Measurements from ENCODE around the gene SEC24C.
"Not testable (repeated sequence)": the region's sequence is repeated elsewhere in the genome, so short reads cannot be mapped to it uniquely, and the experiment has no call there.

SEC24C gene

DNA sequence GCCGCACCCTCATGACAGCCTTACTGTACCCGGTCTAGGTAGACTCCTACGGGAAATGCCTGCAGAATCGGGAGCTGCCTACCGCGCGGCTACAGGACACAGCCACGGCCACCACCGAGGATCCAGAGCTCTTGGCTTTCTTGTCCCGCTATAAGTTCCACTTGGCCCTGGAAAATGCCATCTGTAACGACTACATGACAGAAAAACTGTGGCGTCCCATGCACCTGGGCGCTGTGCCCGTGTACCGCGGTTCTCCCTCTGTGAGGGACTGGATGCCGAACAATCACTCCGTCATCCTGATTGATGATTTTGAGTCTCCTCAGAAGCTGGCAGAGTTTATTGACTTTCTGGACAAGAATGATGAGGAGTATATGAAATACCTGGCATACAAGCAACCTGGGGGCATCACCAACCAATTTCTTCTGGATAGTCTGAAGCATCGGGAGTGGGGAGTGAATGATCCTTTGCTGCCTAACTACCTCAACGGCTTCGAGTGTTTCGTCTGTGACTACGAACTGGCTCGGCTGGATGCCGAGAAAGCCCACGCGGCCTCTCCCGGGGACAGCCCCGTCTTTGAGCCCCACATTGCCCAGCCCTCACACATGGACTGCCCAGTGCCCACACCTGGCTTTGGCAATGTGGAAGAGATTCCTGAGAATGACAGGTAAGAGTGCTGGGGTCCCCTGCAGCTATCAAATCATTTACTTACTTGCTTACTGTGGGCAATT, 29.1 kb downstream of the SEC24C start:
- DNase-seq (ENCODE audit: low spot score) = no peak

DNA sequence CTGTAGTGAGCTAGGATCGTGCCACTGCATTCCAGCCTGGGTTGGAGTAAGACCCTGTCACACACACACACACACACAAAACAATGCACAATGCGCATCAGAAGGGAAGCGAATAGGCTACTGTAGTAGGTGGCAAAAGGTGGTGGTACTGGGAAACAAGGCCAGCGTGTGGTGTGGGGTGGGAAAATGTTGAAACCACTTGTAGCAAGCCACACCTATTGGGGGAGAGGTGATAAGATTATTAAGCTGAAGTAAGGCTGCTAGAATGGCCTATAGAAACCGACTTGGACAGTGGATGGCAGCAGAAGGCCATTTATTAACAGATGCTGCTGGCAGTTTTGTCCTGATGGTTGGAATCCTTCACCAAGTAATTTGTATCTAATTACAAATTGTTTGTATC, 30.5 kb downstream of the SEC24C start:
- no peak for DNase-seq (ENCODE audit: low spot score)

DNA sequence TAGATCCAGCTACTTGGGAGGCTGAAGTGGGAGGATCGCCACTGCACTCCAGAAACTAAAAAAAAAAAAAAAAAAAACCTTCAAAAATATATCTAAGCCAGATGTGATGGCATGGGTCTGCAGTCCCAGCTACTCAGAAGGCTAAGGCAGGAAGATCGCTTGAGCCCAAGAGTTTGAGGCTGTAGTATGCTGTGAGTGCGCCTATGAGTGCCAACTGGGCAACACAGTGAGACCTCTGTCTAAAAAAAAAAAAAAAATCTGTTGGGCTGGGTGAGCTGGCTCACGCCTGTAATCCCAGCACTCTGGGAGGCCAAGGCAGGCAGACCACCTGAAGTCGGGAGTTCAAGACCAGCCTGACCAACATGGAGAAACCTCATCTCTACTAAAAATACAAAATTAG, 34.8 kb downstream of the SEC24C start:
- no peak for DNase-seq (ENCODE audit: low spot score)

DNA sequence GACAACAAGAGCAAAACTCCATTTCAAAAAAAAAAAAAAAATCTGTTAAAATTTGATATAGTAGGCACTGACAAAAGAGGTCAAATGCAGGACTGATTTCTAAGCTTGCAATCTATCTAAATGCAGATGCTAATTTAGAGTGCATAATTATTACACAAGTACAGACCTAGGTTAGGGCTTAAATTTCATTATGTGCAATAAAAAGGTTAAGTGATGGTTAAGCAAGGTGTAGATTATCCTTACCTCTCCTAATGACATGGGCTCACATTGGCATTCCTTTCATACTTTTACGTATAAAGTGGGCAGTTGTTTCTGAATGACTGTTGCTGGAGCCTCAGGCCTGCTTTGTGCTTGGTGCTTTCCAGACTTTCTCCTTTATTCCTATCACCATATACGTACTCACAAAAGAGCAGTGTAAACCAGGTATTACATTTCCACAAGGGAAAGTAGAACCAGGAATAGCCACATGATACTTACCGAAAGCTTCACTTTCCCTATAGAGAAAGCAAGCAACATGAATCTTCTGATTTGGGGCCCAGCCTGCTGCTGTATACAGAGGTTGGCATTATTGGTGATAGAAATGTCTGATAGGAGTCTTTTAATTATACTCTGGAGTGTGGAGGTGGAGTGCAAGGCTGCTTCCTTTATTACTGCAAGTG, 35.5 kb downstream of the SEC24C start:
- DNase-seq (ENCODE audit: low spot score) = no peak

DNA sequence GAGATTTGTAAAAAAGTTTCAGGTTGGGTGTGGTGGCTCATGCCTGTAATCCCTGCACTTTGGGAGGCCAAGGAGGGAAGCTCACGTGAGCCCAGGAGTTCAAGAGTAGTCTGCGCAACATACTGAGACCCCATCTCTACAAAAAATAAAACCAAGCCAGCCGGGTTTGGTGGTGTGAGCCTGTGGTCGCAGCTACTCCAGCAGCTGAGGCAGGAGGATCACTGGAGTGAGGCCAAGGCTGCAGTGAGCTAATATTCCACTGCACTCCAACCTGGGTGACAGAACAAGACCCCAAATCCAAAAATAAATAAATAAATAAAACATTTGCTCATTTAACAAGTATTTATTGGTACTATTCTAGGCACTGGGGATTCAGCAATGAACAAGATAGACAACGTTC, 36.1 kb downstream of the SEC24C start:
- DNase-seq (ENCODE audit: low spot score) = no peak

DNA sequence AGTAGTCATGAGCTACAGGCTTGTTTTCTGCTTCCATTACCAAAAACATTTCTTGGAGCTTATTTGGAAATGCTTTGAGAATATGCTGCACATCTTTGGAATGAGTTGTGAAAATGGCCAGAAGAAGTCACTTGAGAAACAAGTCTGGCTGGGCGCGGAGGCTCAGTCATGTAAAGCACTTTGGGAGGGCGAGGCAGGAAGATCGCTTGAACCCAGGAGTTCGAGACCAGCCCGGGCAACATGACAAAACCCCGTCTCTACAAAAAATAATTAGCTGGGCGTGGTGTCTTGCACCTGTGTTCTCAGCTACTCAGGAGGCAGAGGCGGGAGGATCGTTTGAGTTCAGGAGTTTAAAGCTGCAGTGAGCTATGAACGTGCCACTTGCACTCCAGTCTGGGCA, 36.8 kb downstream of the SEC24C start:
- no peak for DNase-seq (ENCODE audit: low spot score)

DNA sequence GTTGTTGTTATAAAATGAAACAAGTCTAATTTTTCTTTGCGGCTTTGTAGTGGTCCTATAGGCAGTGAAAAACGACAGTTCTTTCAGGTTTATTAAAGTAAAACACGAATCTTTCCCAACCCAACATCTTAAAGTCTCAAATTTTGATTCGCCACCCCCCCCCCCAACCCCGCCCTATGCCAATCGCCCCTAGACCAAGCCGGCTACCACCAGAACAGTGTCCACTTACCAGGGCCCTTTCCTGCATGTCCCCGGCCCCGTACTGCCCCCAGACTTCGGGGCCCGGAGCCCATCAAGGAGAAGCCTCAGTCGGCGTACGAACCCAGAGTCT, 37.3 kb downstream of the SEC24C start:
- DNase-seq (ENCODE audit: low spot score) = peak; percentile 30

DNA sequence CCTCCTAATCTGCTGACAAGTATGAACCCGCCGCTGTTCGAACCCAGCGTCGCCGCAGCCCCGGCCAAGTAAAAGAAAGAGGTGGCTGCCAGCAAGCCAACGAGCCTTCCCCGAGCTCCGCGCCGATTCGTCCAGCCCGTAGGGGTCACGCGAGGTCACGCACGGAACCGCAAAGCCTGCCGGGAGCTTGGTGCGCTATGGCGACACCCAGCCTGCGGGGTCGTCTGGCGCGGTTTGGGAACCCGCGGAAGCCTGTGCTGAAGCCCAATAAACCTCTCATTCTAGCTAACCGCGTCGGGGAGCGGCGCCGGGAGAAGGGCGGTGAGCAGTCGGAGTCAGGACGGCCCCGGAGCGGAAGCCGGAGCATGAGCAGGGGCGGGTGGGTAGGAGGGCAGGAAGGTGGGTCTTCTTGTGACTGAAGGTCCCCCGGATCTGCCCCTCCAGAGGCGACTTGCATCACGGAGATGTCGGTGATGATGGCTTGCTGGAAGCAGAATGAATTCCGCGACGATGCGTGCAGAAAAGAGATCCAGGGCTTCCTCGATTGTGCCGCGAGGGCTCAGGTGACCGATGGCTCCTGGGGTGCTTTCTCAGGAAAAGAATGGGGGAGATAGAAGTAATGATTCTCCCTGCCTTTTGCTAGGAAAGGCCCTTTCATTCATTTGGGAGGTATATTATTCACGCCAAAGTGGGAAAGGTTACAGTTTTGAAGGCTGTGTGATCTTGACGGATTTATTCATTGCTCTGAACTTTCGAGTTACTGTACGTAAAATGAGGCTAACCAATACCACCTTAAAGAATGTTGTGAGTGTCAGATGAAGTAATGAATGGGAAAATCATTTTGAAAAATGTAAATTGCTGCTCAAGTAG, 37.9 kb downstream of the SEC24C start, which contains the start of gene CHCHD1:
TSS of gene CHCHD1 (plus strand) at position 170 of the 870 bp plus-strand sequence. CDS start at position 198, 28 bp downstream.
- DNase-seq (ENCODE audit: low spot score) = peak; percentile 87

DNA sequence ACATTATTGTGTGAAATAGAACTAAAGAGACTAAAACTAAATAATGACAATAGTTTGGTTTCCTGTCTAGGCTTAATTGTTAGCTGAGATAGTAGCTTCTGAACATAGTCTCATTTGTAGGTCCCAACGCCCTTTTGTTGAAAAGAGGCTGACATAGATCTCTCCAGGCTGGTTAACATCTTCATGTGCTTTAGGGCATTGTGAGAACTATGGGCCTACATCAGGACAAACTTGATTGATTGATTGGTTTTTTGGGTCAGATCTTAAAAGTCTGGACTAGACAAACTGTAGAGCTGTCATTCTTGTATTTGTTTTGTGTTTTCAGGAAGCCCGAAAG, 38.5 kb downstream of the SEC24C start:
- no peak for DNase-seq (ENCODE audit: low spot score)

DNA sequence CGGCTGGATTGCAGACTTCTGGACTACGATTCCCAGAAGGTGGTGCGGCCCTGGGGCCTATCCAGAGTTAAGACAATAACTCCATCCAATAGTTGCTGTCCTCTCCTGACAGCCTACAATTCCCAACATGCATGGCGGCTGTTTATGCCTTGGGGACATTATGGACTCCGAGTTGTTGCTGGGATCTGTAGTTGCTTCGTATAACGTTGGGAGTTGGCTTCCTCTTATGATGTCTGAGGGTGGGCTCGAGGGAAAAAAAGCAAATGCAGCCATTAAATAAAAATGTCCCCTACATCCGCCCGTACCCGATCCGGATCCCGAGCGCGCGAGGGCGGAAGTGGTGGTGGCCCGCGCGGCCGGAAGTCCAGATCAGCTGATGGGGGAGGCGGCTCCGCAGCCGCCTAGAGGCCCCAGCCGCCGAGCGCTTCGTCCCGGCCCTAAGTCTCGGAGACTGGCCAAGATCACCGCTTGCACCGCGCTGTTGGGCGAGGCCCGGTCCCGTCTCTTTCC, 41.1 kb downstream of the SEC24C start, which contains the start of gene ZSWIM8:
TSS of gene ZSWIM8 (plus strand) at position 396 of the 510 bp plus-strand sequence. CDS start 273 bp downstream, outside the sequence.
- peak; percentile 94 for DNase-seq (ENCODE audit: low spot score)

DNA sequence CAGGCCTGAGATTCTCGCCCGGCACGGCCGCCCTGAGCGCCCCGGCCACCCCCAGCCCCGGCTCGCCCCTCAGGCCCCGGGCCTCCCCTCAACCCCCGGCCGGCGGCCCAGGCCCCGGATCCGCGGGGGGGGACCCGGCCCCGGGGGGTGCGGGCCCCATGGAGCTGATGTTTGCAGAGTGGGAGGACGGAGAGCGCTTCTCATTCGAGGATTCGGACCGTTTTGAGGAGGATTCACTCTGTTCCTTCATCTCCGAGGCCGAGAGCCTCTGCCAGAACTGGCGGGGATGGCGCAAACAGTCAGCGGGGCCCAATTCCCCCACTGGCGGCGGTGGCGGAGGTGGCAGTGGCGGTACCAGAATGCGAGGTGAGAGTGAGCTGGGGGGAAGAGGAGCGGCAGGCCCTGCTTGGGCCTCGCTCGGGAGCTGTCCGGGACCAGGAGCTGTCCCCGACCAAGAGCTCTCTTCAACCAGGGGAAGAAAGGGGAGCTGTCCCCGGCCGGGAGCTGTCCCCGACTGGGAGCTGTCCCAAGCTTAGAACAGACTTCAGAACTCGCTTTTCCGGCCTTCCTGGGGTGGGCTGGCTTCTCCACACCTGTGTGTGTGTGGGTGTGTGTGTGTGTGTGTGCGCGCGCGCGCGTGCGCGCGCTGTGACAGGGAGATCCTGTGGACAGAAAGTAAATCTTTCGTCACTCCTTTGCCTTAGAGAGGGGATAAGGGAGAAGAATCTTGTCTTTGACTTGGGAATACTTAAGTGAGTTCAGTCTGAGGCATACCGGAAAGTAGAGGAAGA, 41.7 kb downstream of the SEC24C start:
- DNase-seq (ENCODE audit: low spot score) = peak; percentile 31

DNA sequence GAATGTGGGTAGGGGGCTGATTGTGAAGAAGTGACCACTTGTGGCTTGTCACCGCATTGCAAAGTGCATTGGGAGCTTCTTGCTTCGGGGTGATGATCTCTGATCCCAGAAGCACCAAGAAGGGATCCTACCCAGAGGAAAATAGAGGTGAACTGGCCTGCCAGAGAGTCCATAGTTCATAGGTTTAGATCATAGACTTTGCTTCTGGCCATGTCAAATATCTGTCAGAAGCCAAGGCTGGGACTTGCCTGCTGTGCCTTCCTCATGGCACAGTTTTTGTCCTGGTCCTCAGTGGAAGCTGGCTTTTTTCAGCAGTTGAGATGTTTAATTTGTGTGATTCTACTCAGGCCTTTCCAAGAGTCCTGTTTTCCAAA, 42.3 kb downstream of the SEC24C start:
- DNase-seq (ENCODE audit: low spot score) = peak; percentile 37

DNA sequence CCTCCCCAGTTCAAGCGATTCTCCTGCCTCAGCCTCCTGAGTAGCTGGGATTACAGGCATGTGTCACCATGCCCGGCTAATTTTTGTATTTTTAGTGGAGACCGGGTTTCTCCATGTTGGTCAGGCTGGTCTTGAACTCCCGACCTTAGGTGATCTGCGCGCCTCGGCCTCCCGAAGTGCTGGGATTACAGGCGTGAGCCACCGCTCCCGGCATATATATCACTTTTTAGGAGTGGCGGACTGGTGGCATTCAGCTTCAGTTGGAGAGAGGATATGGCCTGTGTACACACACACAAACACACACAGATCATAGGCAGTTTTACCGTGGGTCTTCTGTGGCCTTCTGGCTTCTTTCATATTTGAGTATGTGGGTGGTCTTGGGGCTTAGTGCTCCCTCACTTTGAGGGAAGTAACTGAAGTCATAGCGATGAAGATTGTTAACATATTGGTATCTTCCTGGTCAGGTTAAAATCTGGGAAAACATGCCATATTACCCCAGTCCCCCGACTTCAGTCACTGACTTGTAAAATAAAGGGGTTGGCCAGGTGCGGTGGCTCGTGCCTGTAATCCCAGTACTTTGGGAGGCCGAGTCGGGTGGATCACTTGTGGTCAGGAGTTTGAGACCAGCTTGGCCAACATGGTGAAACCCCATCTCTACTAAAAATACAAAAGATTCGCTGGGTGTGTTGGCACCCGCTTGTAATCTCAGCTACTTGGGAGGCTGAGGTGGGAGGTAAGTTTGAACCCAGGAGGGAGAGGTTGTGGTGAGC, 43.0 kb downstream of the SEC24C start:
- DNase-seq (ENCODE audit: low spot score) = not testable (repeated sequence)

DNA sequence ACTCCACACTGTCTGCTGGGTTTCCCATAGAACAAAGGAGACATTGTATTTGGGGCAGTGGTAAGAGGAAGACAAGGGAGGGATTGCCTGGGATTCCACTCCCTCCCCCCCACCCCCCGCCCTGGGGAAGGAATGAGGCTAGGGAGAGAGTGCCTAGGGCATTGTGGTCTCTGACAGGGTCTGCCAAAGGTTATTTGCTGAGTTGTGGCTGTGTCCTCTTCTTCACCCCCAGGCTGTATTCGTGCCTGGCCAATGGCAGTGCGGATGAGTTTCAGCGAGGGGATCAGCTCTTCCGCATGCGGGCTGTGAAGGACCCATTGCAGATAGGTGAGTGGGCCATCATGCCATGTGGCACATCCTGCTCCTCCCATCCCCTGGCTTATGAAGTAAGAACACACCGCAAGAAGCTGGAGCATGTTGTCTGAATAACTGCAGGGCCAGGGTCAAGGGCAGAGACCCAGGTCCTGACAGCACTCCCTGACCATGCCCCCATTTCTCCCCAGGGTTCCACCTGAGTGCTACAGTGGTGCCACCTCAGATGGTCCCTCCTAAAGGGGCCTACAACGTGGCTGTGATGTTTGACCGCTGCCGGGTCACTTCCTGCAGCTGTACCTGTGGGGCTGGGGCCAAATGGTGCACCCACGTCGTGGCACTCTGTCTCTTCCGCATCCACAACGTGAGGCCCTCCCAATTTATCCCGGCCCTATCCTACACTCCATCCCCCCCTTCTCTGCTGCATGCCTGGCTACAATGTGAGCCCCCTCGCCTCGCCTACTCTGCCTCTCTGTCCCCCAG, 44.9 kb downstream of the SEC24C start:
- DNase-seq (ENCODE audit: low spot score) = no peak

DNA sequence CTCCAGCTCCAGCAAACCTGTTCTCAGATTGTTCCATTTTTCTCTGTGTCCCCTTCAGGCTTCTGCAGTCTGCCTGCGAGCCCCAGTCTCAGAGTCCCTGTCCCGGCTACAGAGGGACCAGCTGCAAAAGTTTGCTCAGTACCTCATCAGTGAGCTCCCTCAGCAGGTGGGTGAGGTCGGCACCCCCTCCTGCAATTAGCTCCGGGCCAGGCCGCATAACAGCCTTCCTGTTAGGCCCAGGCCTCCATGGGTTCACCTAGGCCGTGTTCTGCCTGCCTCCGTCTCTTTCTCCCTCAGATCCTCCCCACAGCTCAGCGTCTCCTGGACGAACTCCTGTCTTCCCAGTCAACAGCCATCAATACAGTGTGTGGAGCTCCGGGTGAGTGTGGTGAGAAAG, 45.5 kb downstream of the SEC24C start:
- no peak for DNase-seq (ENCODE audit: low spot score)

DNA sequence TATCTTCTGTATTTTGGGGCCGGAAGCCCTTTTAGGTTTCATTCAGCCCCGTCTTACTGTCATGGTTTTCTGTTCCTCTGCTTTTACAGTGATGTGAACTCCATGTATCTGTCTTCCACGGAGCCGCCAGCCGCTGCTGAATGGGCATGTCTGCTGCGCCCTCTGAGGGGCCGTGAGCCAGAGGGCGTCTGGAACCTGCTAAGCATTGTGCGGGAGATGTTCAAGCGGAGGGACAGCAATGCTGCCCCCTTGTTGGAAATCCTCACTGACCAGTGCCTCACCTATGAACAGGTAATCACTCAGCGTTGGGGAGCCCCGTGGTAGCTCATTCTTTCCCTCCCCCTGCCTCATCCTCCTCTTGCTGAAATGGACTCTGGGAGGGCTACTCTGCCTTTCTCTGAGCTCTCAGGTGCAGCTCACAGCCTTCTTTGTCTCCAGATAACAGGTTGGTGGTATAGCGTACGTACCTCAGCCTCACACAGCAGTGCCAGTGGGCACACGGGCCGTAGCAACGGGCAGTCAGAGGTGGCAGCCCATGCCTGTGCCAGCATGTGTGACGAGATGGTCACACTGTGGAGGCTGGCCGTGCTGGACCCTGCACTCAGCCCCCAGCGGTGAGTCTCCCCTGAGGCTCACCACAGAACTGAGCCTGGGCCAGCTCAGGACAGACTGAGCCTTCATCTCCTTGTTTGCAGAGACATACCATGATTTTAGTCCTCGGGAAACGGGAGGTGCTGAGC, 46.9 kb downstream of the SEC24C start:
- no peak for DNase-seq (ENCODE audit: low spot score)

DNA sequence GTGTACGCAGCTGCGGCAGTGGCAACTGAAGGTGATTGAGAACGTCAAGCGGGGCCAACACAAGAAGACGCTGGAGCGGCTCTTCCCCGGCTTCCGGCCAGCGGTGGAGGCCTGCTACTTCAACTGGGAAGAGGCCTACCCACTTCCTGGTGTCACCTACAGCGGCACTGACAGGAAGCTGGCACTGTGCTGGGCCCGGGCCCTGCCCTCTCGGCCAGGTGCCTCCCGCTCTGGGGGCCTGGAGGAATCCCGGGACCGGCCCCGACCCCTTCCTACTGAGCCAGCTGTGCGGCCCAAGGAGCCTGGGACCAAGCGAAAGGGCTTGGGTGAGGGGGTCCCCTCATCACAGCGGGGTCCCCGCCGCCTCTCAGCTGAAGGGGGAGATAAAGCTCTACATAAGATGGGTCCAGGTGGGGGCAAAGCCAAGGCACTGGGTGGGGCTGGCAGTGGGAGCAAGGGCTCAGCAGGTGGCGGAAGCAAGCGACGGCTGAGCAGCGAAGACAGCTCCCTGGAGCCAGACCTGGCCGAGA, 47.8 kb downstream of the SEC24C start:
- no peak for DNase-seq (ENCODE audit: low spot score)

DNA sequence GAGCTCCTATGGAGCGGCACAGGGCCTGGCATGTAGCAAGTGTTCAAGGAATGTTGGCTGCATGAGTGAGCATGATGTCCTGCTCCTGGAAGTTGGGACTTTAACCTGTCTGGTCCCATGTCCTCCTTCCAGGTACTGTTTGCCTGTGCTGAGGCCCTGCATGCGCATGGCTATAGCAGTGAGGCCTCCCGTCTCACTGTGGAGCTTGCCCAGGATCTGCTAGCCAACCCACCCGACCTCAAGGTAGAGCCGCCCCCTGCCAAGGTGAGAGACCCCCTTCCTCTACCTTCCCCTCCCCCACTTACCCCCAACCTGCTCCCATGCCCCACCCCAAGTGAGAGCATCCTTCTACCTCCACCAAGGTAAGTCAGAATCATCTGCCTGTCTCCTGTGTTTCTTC, 49.3 kb downstream of the SEC24C start:
- DNase-seq (ENCODE audit: low spot score) = no peak

DNA sequence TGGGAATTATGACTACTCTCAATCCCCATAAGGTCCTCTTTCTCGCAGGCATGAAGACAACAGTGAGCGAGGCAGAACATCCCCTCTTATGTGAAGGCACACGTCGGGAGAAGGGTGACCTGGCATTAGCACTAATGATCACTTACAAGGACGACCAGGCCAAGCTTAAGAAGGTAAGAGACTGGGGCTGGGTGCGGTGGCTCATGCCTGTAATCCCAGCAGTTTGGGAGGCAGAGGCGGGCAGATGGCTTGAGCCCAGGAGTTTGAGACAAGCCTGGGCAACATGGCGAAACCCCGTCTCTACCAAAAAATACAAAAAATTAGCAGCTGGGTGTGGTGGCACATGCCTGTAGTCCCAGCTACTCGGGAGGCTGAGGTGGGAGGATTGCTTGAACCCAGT, 51.3 kb downstream of the SEC24C start:
- DNase-seq (ENCODE audit: low spot score) = not testable (repeated sequence)

Data from HuH-7 (cell line).